Osteoblast (primary cell): ENCODE measurements around the gene GALK1. TPM values are rescaled to one million over a fixed set of nuclear protein-coding genes. Genes with fewer than 3 reads are reported as not detected.
"Not testable (repeated sequence)": the region's sequence is repeated elsewhere in the genome, so short reads cannot be mapped to it uniquely, and the experiment has no call there.

Source experiments
- DNase-seq: peaks from one replicate; pipeline ENCODE4 v3.0.0; 2011; ENCODE audit warnings: low spot score, mixed read lengths; ENCODE audit not compliant: insufficient read length; ENCODE audit errors: missing footprints
- H2AFZ ChIP-seq: 2 replicates; pipeline ENCODE4 v1.6.0; 2011; ENCODE audit warnings: mild to moderate bottlenecking, low read length
- H3K27ac ChIP-seq: 2 replicates; pipeline ENCODE4 v1.5.1; 2011; ENCODE audit warnings: mild to moderate bottlenecking, low read depth, low read length, moderate library complexity
- H3K27me3 ChIP-seq: 2 replicates; pipeline ENCODE4 v1.6.0; 2012; ENCODE audit warnings: mild to moderate bottlenecking, control low read depth, inconsistent platforms, low read length, moderate library complexity; ENCODE audit not compliant: insufficient read depth
- H3K36me3 ChIP-seq: 2 replicates; pipeline ENCODE4 v1.5.1; 2011; ENCODE audit warnings: mild to moderate bottlenecking, low read length, control low read depth, moderate library complexity; ENCODE audit not compliant: insufficient read depth
- H3K4me1 ChIP-seq: 2 replicates; pipeline ENCODE4 v1.5.1; 2011; ENCODE audit warnings: mild to moderate bottlenecking, low read length, control low read depth, moderate library complexity; ENCODE audit not compliant: insufficient read depth
- H3K4me2 ChIP-seq: 2 replicates; pipeline ENCODE4 v1.6.0; 2011; ENCODE audit warnings: mild to moderate bottlenecking, low read length; ENCODE audit not compliant: insufficient read depth
- H3K4me3 ChIP-seq: fragments of 200-600 bp; sonication (generic); 3 replicates; pipeline ENCODE4 v1.5.1; 2012; ENCODE audit warnings: mild to moderate bottlenecking, low read length, inconsistent platforms; ENCODE audit not compliant: insufficient read depth
- H3K79me2 ChIP-seq: 2 replicates; pipeline ENCODE4 v1.6.0; 2012; ENCODE audit warnings: mild to moderate bottlenecking, low read length, control low read depth, inconsistent platforms; ENCODE audit not compliant: insufficient read depth
- H3K9me3 ChIP-seq: 2 replicates; pipeline ENCODE4 v1.5.1; 2011; ENCODE audit warnings: low read depth, low read length, control low read depth
- H4K20me1 ChIP-seq: 2 replicates; pipeline ENCODE4 v1.6.0; 2012; ENCODE audit warnings: mild to moderate bottlenecking, low read length, control low read depth; ENCODE audit not compliant: insufficient read depth
- CTCF ChIP-seq: IDR thresholded peaks from 2 replicates; pipeline ENCODE4 v1.5.1; 2011; ENCODE audit warnings: mild to moderate bottlenecking, low read depth, low read length, moderate library complexity; ENCODE audit errors: extremely low read depth
- total RNA-seq: library from RNA; depleted of rRNA; stranded (reverse); fragments of >200 nt; gene quantifications from 2 replicates; pipeline ENCODE4 v1.2.3, GENCODE V29; 2012

GALK1 gene
- total RNA-seq, 1 donor = 25.3 TPM

- Histone ChIP-seq H3K4me2 (peak overlapping the region; percentile 94), H4K20me1 (peaks cover 32% of the 10 kb centered on the region), H2AFZ (no peak overlapping the region), H3K27me3 (no peaks in the 10 kb centered on the region), H3K4me1 (peaks cover 31% of the 10 kb centered on the region), H3K9me3 (no peaks in the 10 kb centered on the region), H3K27ac (peak overlapping the region; percentile 91), H3K79me2 (peaks cover 17% of the 10 kb centered on the region), H3K36me3 (peaks cover 26% of the 10 kb centered on the region), H3K4me3 (peak overlapping the region; percentile 88)
- no peak for TF ChIP-seq CTCF
- peak; percentile 99 for DNase-seq
Observed at GRCh38 chr17:75779250-75779986, 14.4 kb upstream of the GALK1 start.

DNA sequence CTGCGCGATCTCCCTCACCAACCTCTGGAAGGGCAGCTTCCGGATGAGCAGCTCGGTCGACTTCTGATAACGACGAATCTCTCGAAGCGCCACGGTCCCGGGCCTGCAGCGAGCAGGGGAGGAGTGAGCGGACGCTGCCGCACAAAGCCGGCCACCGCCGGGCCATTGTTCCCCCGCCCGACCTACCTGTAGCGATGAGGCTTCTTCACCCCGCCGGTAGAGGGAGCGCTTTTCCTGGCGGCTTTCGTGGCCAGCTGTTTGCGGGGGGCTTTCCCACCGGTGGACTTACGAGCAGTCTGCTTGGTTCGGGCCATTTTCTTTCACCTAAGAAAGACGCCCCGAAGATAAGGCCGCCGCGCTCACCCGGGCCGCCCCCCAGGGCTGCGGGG, 13.9 kb upstream of the GALK1 start:
- DNase-seq = no peak
- Histone ChIP-seq H4K20me1 (peaks cover 32% of the 10 kb centered on the region), H3K9me3 (no peaks in the 10 kb centered on the region), H3K27me3 (no peaks in the 10 kb centered on the region), H3K36me3 (peaks cover 26% of the 10 kb centered on the region), H3K27ac (peak overlapping the region; percentile 91), H3K4me3 (peak overlapping the region; percentile 88), H3K79me2 (peaks cover 17% of the 10 kb centered on the region), H2AFZ (no peak overlapping the region), H3K4me2 (peak overlapping the region; percentile 94), H3K4me1 (peaks cover 25% of the 10 kb centered on the region)
- TF ChIP-seq CTCF = peak; percentile 33

- not testable (repeated sequence) for H2AFZ ChIP-seq, H3K27me3 ChIP-seq, H3K9me3 ChIP-seq, DNase-seq
- Histone ChIP-seq H3K79me2 (peaks cover 17% of the 10 kb centered on the region), H3K27ac (peak overlapping the region; percentile 91), H3K4me2 (peak overlapping the region; percentile 94), H3K4me3 (peak overlapping the region; percentile 88), H3K4me1 (peaks cover 21% of the 10 kb centered on the region), H3K36me3 (peaks cover 26% of the 10 kb centered on the region), H4K20me1 (peaks cover 32% of the 10 kb centered on the region)
Observed at GRCh38 chr17:75778066-75778860, 13.3 kb upstream of the GALK1 start.

- H2AFZ ChIP-seq = no peak overlapping the region
- peak overlapping the region; percentile 29 for H3K27ac ChIP-seq
- no peak for DNase-seq
- peak overlapping the region; percentile 88 for H3K4me3 ChIP-seq
- H3K79me2 ChIP-seq = peaks cover 17% of the 10 kb centered on the region
- H3K4me2 ChIP-seq = peak overlapping the region; percentile 94
- H3K27me3 ChIP-seq = no peaks in the 10 kb centered on the region
- no peak for TF ChIP-seq CTCF
- H3K4me1 ChIP-seq = peaks cover 16% of the 10 kb centered on the region
- no peaks in the 10 kb centered on the region for H3K9me3 ChIP-seq
- H3K36me3 ChIP-seq = peaks cover 26% of the 10 kb centered on the region
- peaks cover 32% of the 10 kb centered on the region for H4K20me1 ChIP-seq
Observed at GRCh38 chr17:75777296-75777922, 12.4 kb upstream of the GALK1 start.
